HCT116 (cell line): ENCODE data around the gene PPP1R10. TPM values are rescaled to one million over a fixed set of nuclear protein-coding genes. Genes with fewer than 3 reads are reported as not detected.

ENCODE experiments used
- ATAC-seq: fragments of 200-7000 bp; cut with Tn5 transposase; 2 replicates; pipeline ENCODE4 v1.9.1; 2020; ENCODE audit warnings: mild to moderate bottlenecking, moderate library complexity
- BruUV-seq: library from RNA; stranded (reverse); fragments of 400-500 nt; replicated peaks from 2 replicates; lab custom pipeline; 2021; lab: Mats Ljungman, UMichigan
- CTCF ChIA-PET: fragments of 300-600 bp; sonication (Branson Sonifier 250); formaldehyde crosslinking; loops from one replicate; lab custom pipeline; 2021; ENCODE audit warnings: antibody characterized with exemption; lab: Charles Lee
- POLR2A ChIA-PET: fragments of 300-600, 350-600 bp; sonication (Branson Sonifier 250); formaldehyde crosslinking; loops from one replicate; lab custom pipeline; 2021; ENCODE audit warnings: antibody characterized with exemption; lab: Charles Lee
- RAD21 ChIA-PET, 2 experiments: fragments of 300-600 bp; sonication (Branson Sonifier 250); formaldehyde crosslinking; loops; one replicate each; lab custom pipeline; 2023; ENCODE audit warnings: low total read pairs in 2 of 2; ENCODE audit not compliant: uncharacterized antibody in 2 of 2, unreplicated experiment in 2 of 2, low non-redundant PET in 1 of 2; lab: Charles Lee
- DNase-seq: peaks from one replicate; pipeline ENCODE4 v3.0.0-alpha.2; 2010; ENCODE audit warnings: low read depth, low spot score
- H2AFZ ChIP-seq: fragments of 200-600 bp; shearing (Covaris generic), sonication (generic); 2 replicates; pipeline ENCODE4 v1.6.1; 2017; ENCODE audit warnings: low read depth, mixed run types, mixed read lengths, antibody characterized with exemption, low read length; ENCODE audit not compliant: poor library complexity, severe bottlenecking
- H3K27ac ChIP-seq: 2 replicates; pipeline ENCODE4 v1.5.1; 2012; ENCODE audit warnings: low read depth, low read length
- H3K27me3 ChIP-seq: fragments of 200-600 bp; sonication (generic); 2 replicates; pipeline ENCODE4 v1.6.1; 2016; ENCODE audit warnings: mixed run types, low read length, mixed read lengths; ENCODE audit not compliant: insufficient read depth
- H3K36me3 ChIP-seq, 2 experiments: fragments of 200-500 bp in 1 of 2; fragments of 200-600 bp in 1 of 2; sonication (Bioruptor generic) in 1 of 2; sonication (generic) in 1 of 2; 2 replicates each; pipeline versions ENCODE4 v1.5.1 to v1.6.1; 2014 to 2016; ENCODE audit warnings: low read length in 2 of 2, inconsistent platforms in 1 of 2, mixed read lengths in 1 of 2, mixed run types in 1 of 2; ENCODE audit not compliant: insufficient read depth in 2 of 2, control insufficient read depth in 1 of 2
- H3K4me1 ChIP-seq, 2 experiments: fragments of 200-600 bp in 1 of 2; sonication (generic) in 1 of 2; 2 replicates each; pipeline versions ENCODE4 v1.5.1 to v1.6.1; 2012 to 2017; ENCODE audit warnings: low read length in 2 of 2, inconsistent platforms in 1 of 2, mild to moderate bottlenecking in 1 of 2, mixed read lengths in 1 of 2, mixed run types in 1 of 2, moderate library complexity in 1 of 2; ENCODE audit not compliant: insufficient read depth in 2 of 2, control insufficient read depth in 1 of 2
- H3K4me2 ChIP-seq: fragments of 200-600 bp; sonication (generic); 2 replicates; pipeline ENCODE4 v1.6.1; 2017; ENCODE audit warnings: mixed run types, low read length, mixed read lengths
- H3K4me3 ChIP-seq, 2 experiments: fragments of 200-600 bp in 1 of 2; sonication (generic) in 1 of 2; replicated peaks in 1 of 2; 2 replicates each; pipeline ENCODE4 v1.5.1; 2011 to 2016; ENCODE audit warnings: low read length in 2 of 2, control low read depth in 1 of 2, low read depth in 1 of 2, mild to moderate bottlenecking in 1 of 2, mixed read lengths in 1 of 2, mixed run types in 1 of 2
- H3K79me2 ChIP-seq: fragments of 200-600 bp; sonication (generic); 2 replicates; pipeline ENCODE4 v1.6.1; 2017; ENCODE audit warnings: mild to moderate bottlenecking, mixed run types, low read length, moderate library complexity, mixed read lengths; ENCODE audit not compliant: insufficient read depth
- H3K9ac ChIP-seq: fragments of 200-600 bp; sonication (generic); 2 replicates; pipeline ENCODE4 v1.6.1; 2016; ENCODE audit warnings: low read length, mixed read lengths
- H3K9me2 ChIP-seq: fragments of 200-600 bp; sonication (generic), shearing (Covaris generic); 2 replicates; pipeline ENCODE4 v1.6.1; 2017; ENCODE audit warnings: mixed run types, mild to moderate bottlenecking, moderate library complexity; ENCODE audit not compliant: insufficient read depth
- H3K9me3 ChIP-seq, 2 experiments: fragments of 200-500 bp in 1 of 2; fragments of 200-600 bp in 1 of 2; sonication (Bioruptor generic) in 1 of 2; sonication (generic) in 1 of 2; 2 replicates each; pipeline ENCODE4 v1.6.1; 2014 to 2017; ENCODE audit warnings: low read length in 2 of 2, mixed read lengths in 2 of 2, inconsistent platforms in 1 of 2, low read depth in 1 of 2, mild to moderate bottlenecking in 1 of 2, mixed run types in 1 of 2, moderate library complexity in 1 of 2; ENCODE audit not compliant: control insufficient read depth in 1 of 2, insufficient read depth in 1 of 2
- H4K20me1 ChIP-seq: fragments of 200-600 bp; sonication (generic), shearing (Covaris generic); 2 replicates; pipeline ENCODE4 v1.6.1; 2017; ENCODE audit warnings: mixed run types, mild to moderate bottlenecking, moderate library complexity; ENCODE audit not compliant: insufficient read depth
- ATF3 ChIP-seq: IDR thresholded peaks from 2 replicates; pipeline ENCODE4 v1.6.1; 2012
- CBX3 ChIP-seq: IDR thresholded peaks from 2 replicates; pipeline ENCODE4 v1.6.1; 2012; ENCODE audit warnings: low read depth
- CEBPB ChIP-seq: IDR thresholded peaks from 2 replicates; pipeline ENCODE4 v1.6.1; 2012; ENCODE audit warnings: low read depth
- EZH2 ChIP-seq: fragments of 200-600 bp; sonication (generic); IDR thresholded peaks from 2 replicates; pipeline ENCODE4 v1.6.1; 2017; ENCODE audit warnings: antibody characterized with exemption, mixed run types
- RAD21 ChIP-seq: IDR thresholded peaks from 2 replicates; pipeline ENCODE4 v1.6.1; 2012; ENCODE audit warnings: low read depth, mild to moderate bottlenecking
- REST ChIP-seq: IDR thresholded peaks from 2 replicates; pipeline ENCODE4 v1.6.1; 2012; ENCODE audit warnings: low read depth
- SP1 ChIP-seq: IDR thresholded peaks from 2 replicates; pipeline ENCODE4 v1.6.1; 2012; ENCODE audit warnings: low read depth
- ZBTB33 ChIP-seq: IDR thresholded peaks from 2 replicates; pipeline ENCODE4 v1.6.1; 2011; ENCODE audit warnings: mild to moderate bottlenecking, low read length, moderate library complexity; ENCODE audit not compliant: insufficient replicate concordance; ENCODE audit errors: extremely low read depth
- ZFX ChIP-seq: fragments of 450-650 bp; IDR thresholded peaks from 2 replicates; pipeline ENCODE4 v1.6.1; 2017
- intact Hi-C: fragments of 100-400 bp; cut with micrococcal nuclease; formaldehyde crosslinking; loops from 2 replicates; pipeline ENCODE4 v1.10.0; 2022
- total RNA-seq: library from RNA; stranded (reverse); gene quantifications from one replicate; pipeline ENCODE4 v1.2.1, GENCODE V29; 2021; ENCODE audit not compliant: unreplicated experiment

PPP1R10 gene
- total RNA-seq, 1 experiment from 2014 or later: 104 TPM

GRCh38 chr6:30591008-30591407 lies 26.0 kb downstream of the PPP1R10 start (continued):
- no peak for TF ChIP-seq REST

GRCh38 chr6:30590509-30590908 lies 26.5 kb downstream of the PPP1R10 start:
- H3K4me1 ChIP-seq: peaks cover 0 to 3% of the 10 kb centered on the region in 2 experiments; a peak in 1 of 4 replicates
- no peak overlapping the region for H2AFZ ChIP-seq
- no peaks in the 10 kb centered on the region for H3K9me3 ChIP-seq
- H3K27ac ChIP-seq: peak overlapping the region; percentile 41; the same call in 1 of the 2 replicates
- no peak overlapping the region for H3K4me3 ChIP-seq
- intact Hi-C loops: no loop called here
- RAD21 ChIA-PET: no interaction called here
- ATAC-seq: no peak
- no TSS peak for BruUV-seq
- H3K9me2 ChIP-seq: no peaks in the 10 kb centered on the region
- peaks cover 47 to 54% of the 10 kb centered on the region in 2 experiments for H3K36me3 ChIP-seq
- POLR2A ChIA-PET: no interaction called here
- no peak overlapping the region for H3K4me2 ChIP-seq
- CTCF ChIA-PET: no interaction called here
- H3K27me3 ChIP-seq: no peaks in the 10 kb centered on the region
- no peak for DNase-seq
- no peak overlapping the region for H3K9ac ChIP-seq
- H4K20me1 ChIP-seq: no peaks in the 10 kb centered on the region; the same call in 1 of the 2 replicates
- H3K79me2 ChIP-seq: peaks cover 37% of the 10 kb centered on the region; the same call in 1 of the 2 replicates
- no peak for TF ChIP-seq EZH2
- TF ChIP-seq ATF3: no peak
- TF ChIP-seq ZBTB33: no peak
- no peak for TF ChIP-seq CBX3
- TF ChIP-seq SP1: no peak
- no peak for TF ChIP-seq ZFX
- TF ChIP-seq CEBPB: no peak
- no peak for TF ChIP-seq RAD21
